22Rv1 (cell line): Measurements from ENCODE around the gene GREM2.

Source experiments
- ZFX ChIP-seq: fragments of 450-650 bp; IDR thresholded peaks from 2 replicates; pipeline ENCODE4 v1.6.1; 2017; ENCODE audit warnings: antibody characterized with exemption, borderline replicate concordance
- TF ChIP-seq, protein P1 (sequence below): fragments of 450-650 bp; IDR thresholded peaks from 2 replicates; pipeline ENCODE4 v1.5.1; 2017; ENCODE audit warnings: mild to moderate bottlenecking

GRCh38 chr1:240553351-240553750, 58.6 kb downstream of the GREM2 start:
- TF ChIP-seq, protein P1, sequence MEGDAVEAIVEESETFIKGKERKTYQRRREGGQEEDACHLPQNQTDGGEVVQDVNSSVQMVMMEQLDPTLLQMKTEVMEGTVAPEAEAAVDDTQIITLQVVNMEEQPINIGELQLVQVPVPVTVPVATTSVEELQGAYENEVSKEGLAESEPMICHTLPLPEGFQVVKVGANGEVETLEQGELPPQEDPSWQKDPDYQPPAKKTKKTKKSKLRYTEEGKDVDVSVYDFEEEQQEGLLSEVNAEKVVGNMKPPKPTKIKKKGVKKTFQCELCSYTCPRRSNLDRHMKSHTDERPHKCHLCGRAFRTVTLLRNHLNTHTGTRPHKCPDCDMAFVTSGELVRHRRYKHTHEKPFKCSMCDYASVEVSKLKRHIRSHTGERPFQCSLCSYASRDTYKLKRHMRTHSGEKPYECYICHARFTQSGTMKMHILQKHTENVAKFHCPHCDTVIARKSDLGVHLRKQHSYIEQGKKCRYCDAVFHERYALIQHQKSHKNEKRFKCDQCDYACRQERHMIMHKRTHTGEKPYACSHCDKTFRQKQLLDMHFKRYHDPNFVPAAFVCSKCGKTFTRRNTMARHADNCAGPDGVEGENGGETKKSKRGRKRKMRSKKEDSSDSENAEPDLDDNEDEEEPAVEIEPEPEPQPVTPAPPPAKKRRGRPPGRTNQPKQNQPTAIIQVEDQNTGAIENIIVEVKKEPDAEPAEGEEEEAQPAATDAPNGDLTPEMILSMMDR = no peak
- TF ChIP-seq ZFX = no peak
